ENCODE data around the gene MAP3K1. TPM values are rescaled to one million over a fixed set of nuclear protein-coding genes. Genes with fewer than 3 reads are reported as not detected.

The MAP3K1 gene
- total RNA-seq, 1 donor from 2014 or later: 14.8 TPM

DNA sequence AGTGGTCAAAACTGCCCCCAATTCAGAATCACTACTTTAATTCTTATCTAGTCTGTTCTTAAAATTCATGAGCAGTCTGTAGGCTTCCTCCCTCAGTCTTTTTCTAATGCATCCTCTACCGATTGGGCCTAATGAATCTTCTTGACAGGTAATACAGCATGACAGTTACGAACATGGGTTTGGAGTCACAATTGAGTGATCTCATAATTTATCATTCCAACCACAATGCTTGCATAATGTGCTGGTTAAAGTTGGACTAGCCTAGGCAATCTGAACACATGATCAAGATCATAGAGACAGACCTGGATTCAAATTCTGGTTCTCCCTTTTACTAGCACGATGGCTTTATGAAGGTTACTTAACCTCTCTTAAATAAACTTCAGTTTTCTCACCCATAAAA lies 61.0 kb downstream of the MAP3K1 start:
- no peak overlapping the region for H3K4me3 Mint-ChIP-seq (ENCODE audit: unreplicated experiment)
- no peaks in the 10 kb centered on the region for H3K9me3 Mint-ChIP-seq (ENCODE audit: low read depth)
- no peak overlapping the region for H3K27ac Mint-ChIP-seq (ENCODE audit: unreplicated experiment)
- TF ChIP-seq, protein P1, sequence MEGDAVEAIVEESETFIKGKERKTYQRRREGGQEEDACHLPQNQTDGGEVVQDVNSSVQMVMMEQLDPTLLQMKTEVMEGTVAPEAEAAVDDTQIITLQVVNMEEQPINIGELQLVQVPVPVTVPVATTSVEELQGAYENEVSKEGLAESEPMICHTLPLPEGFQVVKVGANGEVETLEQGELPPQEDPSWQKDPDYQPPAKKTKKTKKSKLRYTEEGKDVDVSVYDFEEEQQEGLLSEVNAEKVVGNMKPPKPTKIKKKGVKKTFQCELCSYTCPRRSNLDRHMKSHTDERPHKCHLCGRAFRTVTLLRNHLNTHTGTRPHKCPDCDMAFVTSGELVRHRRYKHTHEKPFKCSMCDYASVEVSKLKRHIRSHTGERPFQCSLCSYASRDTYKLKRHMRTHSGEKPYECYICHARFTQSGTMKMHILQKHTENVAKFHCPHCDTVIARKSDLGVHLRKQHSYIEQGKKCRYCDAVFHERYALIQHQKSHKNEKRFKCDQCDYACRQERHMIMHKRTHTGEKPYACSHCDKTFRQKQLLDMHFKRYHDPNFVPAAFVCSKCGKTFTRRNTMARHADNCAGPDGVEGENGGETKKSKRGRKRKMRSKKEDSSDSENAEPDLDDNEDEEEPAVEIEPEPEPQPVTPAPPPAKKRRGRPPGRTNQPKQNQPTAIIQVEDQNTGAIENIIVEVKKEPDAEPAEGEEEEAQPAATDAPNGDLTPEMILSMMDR (IDR thresholded peaks at IDR 0.05): no peak
- no peaks in the 10 kb centered on the region for H3K4me1 Mint-ChIP-seq (ENCODE audit: low read depth)
- DNase-seq (ENCODE audit: low spot score): no peak
- H3K27me3 Mint-ChIP-seq (ENCODE audit: low read depth): no peaks in the 10 kb centered on the region
- H3K36me3 Mint-ChIP-seq (ENCODE audit: low read depth): peaks cover 43% of the 10 kb centered on the region

DNA sequence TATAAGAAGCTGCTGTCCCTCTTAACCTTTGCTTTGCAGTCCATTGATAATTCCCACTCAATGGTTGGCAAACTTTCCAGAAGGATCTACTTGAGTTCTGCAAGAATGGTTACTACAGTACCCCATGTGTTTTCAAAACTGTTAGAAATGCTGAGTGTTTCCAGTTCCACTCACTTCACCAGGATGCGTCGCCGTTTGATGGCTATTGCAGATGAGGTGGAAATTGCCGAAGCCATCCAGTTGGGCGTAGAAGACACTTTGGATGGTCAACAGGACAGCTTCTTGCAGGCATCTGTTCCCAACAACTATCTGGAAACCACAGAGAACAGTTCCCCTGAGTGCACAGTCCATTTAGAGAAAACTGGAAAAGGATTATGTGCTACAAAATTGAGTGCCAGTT lies 66.2 kb downstream of the MAP3K1 start:
- TF ChIP-seq, protein P1 (IDR thresholded peaks at IDR 0.05): no peak
- DNase-seq (ENCODE audit: low spot score): no peak
- Mint-ChIP-seq H3K27ac (ENCODE audit: unreplicated experiment) (no peak overlapping the region), H3K9me3 (ENCODE audit: low read depth) (no peaks in the 10 kb centered on the region), H3K36me3 (ENCODE audit: low read depth) (peaks cover 38% of the 10 kb centered on the region), H3K4me1 (ENCODE audit: low read depth) (no peaks in the 10 kb centered on the region), H3K27me3 (ENCODE audit: low read depth) (no peaks in the 10 kb centered on the region), H3K4me3 (ENCODE audit: unreplicated experiment) (no peak overlapping the region)

DNA sequence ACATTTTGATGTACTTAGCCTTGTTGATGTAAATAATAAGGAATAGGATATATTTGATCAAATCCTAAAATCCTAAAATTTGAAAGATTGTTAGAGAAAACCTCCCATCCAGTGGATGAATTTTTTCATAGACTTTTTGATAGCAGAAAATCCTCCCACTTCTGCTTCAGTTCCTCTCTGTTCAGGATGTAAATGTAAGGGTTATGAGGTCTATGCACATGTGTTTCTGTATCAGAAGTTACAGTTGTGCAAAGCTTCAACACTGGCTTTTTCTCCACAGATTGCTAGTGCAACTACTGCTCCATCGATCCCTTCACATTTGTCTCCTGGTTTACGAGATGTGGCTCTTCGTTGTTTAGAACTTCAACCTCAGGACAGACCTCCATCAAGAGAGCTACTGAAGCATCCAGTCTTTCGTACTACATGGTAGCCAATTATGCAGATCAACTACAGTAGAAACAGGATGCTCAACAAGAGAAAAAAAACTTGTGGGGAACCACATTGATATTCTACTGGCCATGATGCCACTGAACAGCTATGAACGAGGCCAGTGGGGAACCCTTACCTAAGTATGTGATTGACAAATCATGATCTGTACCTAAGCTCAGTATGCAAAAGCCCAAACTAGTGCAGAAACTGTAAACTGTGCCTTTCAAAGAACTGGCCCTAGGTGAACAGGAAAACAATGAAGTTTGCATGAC lies 78.1 kb downstream of the MAP3K1 start:
- Mint-ChIP-seq H3K4me1 (ENCODE audit: low read depth) (no peaks in the 10 kb centered on the region), H3K27me3 (ENCODE audit: low read depth) (no peaks in the 10 kb centered on the region), H3K9me3 (ENCODE audit: low read depth) (no peaks in the 10 kb centered on the region), H3K27ac (ENCODE audit: unreplicated experiment) (no peak overlapping the region), H3K4me3 (ENCODE audit: unreplicated experiment) (no peak overlapping the region), H3K36me3 (ENCODE audit: low read depth) (peaks cover 30% of the 10 kb centered on the region)
- TF ChIP-seq, protein P1 (IDR thresholded peaks at IDR 0.05): no peak
- DNase-seq (ENCODE audit: low spot score): no peak

DNA sequence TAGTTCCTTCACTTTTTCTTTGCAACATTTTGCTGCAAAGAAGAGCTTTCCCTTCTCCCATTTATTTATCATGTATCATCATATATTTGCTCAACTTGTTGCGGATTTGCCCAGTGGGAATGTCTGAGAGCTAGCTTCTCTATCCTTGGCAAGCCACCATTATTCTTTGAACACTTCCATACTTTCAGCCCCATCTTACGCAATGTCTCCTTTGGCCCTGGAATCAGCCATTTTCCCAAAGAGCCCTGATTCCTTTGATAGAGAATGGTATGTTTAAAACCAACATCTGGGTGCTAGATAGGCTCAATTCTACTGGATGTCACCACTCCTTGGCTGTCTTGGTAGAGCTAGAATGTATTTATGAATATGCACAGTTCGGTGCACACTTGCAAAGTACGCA lies 81.4 kb downstream of the MAP3K1 start:
- Mint-ChIP-seq H3K27me3 (ENCODE audit: low read depth) (no peaks in the 10 kb centered on the region), H3K27ac (ENCODE audit: unreplicated experiment) (no peak overlapping the region), H3K9me3 (ENCODE audit: low read depth) (no peaks in the 10 kb centered on the region), H3K36me3 (ENCODE audit: low read depth) (peaks cover 13% of the 10 kb centered on the region), H3K4me1 (ENCODE audit: low read depth) (no peaks in the 10 kb centered on the region), H3K4me3 (ENCODE audit: unreplicated experiment) (no peak overlapping the region)
- no peak for DNase-seq (ENCODE audit: low spot score)
- TF ChIP-seq, protein P1 (IDR thresholded peaks at IDR 0.05): no peak

DNA sequence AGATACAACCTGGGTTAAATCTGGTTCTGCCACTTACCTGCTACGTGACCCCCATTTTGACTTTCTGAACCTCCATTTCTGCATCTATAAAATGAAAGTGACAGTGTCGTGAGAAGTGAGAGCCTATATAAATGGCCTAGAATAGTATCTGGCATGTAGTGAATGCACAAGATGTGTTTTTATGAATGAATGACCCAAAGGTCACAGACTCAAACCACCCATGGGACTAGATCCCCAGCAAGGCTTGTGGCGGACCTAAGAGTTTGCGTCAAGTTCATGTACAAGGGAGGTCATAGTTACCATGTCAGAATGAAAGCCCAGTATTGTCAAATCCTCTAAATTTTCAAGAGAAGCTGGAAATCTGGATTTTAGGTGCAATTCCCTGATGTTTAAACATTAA lies 82.9 kb downstream of the MAP3K1 start:
- H3K27me3 Mint-ChIP-seq (ENCODE audit: low read depth): no peaks in the 10 kb centered on the region
- TF ChIP-seq, protein P1 (IDR thresholded peaks at IDR 0.05): no peak
- no peaks in the 10 kb centered on the region for H3K9me3 Mint-ChIP-seq (ENCODE audit: low read depth)

More for the DNA sequence above, 82.9 kb downstream of the MAP3K1 start:
- no peak overlapping the region for H3K4me3 Mint-ChIP-seq (ENCODE audit: unreplicated experiment)
- no peak for DNase-seq (ENCODE audit: low spot score)
- H3K4me1 Mint-ChIP-seq (ENCODE audit: low read depth): no peaks in the 10 kb centered on the region
- no peak overlapping the region for H3K27ac Mint-ChIP-seq (ENCODE audit: unreplicated experiment)
- H3K36me3 Mint-ChIP-seq (ENCODE audit: low read depth): peaks cover 9% of the 10 kb centered on the region
